ENCODE measurements around the gene STAC3.

DNA sequence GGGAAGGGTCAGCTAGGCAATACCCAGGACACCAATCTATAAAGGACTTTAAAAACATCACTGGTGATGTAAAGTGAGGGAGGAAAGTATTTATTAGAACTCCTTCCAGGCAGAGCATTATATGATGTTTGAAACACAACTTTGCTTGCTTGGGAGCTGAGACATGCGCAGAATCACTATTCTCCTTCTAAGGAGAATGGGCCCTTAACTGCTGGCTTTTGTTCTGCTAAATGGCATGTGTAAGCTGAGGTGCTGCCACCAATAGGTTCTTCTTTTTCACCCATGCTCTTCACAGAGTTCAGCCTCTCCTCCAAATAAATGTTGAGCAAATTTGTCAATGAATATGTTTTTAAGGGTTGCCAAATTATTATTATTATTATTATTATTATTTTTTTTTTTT, 3.9 kb downstream of the STAC3 start:
- TF ChIP-seq CTCF (IDR thresholded peaks at IDR 0.05; ENCODE audit: insufficient read depth, low read length, poor library complexity, severe bottlenecking) (no peak), EZH2phosphoT487 (conservative IDR thresholded peaks at IDR 0.05; ENCODE audit: low read length) (no peak)

Measured in SU-DHL-6 (cell line).